HG03064 (cell line): ENCODE results near the gene CFAP54.
"Not testable (repeated sequence)": the region's sequence is repeated elsewhere in the genome, so short reads cannot be mapped to it uniquely, and the experiment has no call there.

Experiments used
- ATAC-seq: cut with Tn5 transposase; IDR thresholded peaks from one replicate; pipeline ENCODE4 v1.9.1; 2021; ENCODE audit warnings: low read depth; ENCODE audit not compliant: unreplicated experiment

Gene CFAP54

DNA sequence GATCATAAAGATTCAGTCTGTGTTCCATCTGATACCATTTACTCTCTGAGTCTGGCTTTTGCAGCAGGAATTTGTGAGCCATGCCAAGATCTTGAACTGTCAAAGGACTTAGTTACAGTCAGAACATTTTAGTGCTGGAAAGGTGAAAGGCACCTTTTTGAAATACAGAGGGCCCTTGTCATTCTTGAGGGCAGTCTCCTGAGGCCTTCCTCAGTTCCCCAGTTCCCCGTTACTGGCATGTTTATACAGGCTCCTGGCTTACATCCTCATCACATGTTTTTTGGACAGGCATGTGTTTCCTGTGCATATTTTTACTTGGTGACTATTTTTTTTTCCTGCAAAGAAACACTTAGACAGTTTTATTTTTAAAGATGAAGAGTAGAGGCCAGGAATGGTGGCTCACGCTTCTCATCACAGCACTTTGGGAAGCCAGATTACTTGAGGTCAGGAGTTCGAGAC, 21.0 kb downstream of the CFAP54 start:
- ATAC-seq = no peak

- ATAC-seq = no peak
Measured at GRCh38 chr12:96513166-96513565, 23.8 kb downstream of the CFAP54 start.

DNA sequence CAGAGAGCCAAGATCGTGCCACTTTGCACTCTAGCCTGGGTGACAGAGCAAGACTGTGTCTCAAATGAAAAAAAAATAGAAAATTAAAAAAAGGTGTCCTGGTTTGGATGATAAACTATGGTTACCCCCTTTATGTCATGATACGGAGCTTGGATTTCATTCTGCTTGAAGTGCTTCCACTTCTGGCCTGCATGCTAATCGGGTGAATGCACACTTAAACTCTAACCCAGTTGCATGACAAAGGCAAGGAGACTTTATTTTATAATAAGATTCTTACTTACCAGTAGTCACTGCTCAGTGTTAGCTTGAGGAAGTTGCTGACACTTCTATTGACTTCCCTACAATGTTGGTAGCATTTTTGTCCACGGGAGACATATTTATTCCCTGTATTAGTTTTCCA, 24.3 kb downstream of the CFAP54 start:
- ATAC-seq = no peak

DNA sequence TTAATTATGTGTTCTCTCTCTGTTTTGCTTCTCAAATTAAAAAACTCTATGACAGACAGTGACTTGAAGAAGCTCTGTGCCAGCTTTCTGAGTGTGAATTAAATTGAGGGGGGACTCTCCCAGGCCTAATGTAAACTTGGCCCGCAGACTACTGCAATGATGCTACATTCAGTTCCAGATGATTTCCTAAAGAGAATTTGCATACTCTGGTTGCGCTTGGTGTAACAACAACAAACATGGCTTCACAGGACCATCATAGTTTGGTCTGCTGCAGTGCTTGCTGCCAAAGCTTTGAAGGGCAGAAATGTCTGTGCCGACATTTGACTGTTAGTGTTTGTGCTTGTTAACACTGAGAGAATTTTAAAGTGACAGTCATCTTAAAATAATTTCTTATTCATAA, 25.0 kb downstream of the CFAP54 start:
- peak; percentile 78 for ATAC-seq

DNA sequence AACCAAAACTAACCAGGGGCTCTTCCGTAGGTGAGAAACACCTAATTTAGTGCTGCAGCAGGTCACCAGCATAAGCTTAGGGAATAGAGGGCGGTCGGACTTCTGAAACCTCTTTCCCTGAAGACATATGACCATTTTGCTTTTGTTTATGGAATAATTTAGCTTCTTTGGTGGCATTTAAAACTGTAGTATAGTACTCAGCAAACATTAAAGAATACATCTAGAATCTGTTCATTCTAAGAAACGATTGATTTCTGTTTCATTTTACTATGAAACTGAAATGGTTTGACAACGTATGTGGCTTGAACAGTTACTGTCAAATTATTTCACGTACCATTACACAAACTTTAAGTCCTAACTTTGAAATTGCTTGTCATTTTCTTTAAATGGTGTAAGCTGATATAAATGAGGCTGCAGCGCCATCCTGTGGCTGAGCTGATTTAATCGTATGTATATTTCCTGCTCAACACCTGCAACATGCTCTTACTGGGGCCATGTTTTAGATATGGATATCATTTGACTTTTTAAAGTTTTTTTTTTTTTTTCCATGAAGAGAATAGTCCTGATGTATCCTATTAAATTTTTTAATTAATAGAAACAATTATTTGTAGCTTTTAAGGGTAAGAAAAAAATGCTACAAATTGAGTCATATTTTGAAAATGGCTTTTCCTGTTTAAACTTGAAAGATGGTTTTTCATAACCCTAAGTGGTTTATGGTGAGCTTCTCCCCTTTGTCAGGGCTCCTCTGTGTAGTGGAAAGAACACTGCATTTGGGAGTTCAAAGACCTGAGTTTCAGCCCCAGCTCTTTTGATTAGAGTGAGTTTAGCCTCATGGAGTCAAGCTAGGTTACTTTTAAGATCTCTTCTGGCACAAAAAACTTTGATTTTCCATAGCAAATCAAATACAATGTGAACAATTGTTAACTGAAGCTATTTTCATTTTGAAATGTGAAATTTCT, 27.4 kb downstream of the CFAP54 start:
- ATAC-seq = peak; percentile 54

DNA sequence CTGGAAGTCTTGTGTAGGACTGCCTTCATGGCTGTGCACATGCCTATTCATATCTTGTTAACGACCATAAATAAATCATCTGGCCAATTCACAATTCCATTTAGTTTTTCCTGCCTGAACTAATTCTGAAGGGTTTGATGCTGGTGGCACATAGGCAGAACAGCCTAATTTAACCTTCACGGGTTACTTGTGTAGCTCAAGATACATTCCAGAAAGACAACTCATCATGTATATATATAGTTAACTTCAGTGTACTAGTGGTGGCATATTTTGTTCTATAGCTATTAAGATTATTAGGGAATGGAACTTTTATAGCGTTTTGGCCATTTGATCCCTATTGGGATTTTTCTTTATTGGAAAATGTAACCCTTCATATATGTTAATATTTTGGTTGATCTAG, 31.4 kb downstream of the CFAP54 start:
- ATAC-seq = no peak

DNA sequence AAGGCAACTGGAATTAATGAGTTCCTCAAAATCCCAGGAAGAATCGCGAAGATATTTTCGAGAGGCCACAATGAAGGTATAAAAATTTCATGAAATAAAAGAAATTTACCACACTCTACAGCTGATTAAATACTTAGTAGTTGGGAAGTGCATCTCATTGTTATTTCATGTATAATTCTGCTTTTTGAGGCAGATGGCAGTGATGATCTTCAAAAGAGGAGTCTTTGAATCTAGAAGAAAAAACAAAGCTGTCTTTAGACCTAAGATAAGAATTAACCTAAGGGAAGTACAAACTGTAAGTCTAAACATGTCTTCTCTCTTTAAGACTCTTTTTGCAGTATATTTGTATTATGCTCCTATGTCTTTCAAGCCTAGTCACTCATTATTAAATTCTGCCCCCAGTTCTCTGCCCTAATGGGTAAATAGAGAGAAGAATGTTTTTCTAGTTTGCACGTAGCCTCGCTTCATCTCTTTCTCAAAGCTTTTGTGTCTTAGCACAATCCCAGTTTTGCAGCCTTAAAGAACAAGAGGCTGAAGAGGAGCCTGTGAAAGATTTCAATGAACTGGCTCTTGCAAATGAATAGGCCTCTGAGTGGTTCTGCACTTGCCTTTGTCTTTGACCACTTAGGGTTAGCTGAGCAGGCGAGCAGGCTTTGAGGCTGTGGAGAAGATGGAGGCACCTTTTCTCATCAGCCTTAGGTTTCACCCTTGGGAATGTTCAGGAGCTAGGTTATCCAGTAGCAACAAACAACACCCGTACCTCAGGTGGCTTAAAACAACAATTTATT, 32.7 kb downstream of the CFAP54 start:
- no peak for ATAC-seq

DNA sequence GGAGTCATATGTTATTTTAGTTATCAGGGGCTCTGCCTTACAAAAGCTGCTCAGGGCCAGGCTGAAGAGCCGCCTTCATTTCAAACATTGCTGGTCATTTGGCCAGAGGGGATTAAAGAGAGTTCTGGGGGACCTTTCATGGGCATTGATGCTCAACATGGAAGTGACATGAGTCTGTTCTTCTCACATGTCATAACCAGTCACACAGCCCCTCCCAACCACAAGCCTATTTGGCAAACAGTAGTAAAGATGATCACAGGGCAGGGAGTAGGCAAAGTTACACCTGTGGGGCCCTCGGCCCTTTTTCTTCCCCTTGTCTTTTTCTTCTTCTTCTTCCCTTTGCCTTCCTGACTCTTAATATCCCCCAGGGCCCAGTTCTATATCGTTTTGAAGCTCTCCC, 33.3 kb downstream of the CFAP54 start:
- ATAC-seq = no peak

DNA sequence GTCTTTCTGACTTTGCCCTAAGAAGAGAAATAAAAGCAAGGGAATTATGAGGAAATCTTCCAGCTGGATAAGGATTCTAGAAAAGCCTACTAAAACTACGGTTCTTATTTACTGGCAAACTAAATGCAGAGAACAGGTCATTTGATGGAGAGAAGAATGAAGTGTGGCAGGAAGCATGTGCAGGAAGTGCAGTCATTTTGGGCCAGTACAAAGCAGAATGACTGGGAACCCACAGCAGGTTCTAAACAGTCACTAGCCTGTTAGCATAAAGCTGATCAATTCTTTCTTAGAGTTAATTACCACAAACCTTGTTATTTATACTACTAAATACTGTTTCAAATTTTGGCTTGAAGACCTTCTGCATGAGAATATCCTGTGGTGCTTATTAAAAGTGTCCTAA, 36.7 kb downstream of the CFAP54 start:
- no peak for ATAC-seq

GRCh38 chr12:96529912-96530311, 40.5 kb downstream of the CFAP54 start:
- no peak for ATAC-seq

- ATAC-seq = no peak
Measured at GRCh38 chr12:96534339-96534738, 45.0 kb downstream of the CFAP54 start.

- no peak for ATAC-seq
Measured at GRCh38 chr12:96548384-96548783, 59.0 kb downstream of the CFAP54 start.

DNA sequence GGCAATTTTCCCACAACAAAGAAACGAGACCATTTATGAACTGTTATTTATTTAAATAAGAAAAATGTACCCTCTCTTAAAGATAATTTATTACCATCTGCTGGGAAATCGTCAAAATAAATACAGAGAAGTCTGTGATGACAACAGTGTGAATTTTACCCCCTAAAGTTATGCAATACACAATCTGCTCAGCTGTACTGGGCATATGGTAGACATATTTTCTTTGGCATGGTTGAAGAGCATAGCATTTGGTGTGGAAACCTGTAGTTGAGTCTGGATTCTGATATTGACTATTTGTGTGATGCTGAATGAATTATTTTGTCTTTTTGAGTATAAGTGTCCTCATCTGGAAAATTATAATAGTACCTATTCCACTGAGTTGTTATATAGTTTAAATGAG, 60.0 kb downstream of the CFAP54 start:
- no peak for ATAC-seq

DNA sequence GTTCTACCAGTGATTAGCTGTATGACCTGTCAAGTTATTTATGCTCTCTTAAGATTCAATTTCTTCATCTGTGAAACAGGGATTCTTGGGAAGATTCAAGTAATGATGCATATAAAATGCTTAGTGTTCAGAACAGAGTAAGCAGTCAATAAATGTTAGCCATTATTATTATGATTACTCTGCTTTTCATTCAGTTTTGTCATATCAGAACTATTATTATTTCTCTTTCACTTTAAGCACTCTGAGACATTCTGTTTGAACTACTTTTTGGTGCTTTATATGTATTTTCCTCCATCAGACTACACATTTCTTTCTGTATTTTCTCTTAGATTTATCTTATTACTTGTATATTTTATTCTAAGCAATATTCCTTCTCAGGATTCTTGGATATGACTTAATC, 81.2 kb downstream of the CFAP54 start:
- ATAC-seq = peak; percentile 31

DNA sequence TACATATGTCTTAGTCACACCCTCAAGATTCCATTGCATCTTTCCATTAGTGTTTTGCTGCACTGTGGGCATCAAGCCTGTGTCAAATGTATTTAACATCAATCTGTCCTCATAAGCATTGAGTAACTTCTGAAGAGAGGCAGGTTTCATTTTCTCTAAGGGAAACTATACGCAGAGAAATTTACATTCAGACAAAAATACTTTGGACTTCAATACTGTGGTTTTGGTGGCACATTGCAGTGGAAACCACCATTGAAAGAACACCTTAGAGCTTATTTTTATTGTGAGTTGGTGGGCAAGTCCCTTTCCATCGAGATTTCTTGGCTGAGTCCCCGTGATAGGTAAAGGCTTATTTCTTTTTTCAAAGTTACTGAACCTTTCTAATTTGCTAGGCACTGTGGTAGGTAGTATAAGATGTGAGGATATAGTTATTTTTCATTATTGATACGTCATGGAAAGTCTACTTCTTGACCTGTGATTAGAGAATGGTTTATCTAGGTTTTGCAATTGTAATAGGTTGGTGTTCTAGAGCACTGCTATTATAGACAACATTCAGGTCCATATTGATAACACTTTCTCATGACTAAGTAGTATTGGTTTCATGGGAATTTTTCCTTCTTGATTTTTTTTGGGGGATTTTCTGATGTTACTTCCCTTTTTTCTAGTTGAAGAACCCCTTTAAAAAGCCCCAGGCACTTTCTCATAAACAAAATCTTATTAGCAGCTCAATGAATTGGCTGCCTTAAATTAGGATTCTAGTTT, 81.9 kb downstream of the CFAP54 start:
- peak; percentile 92 for ATAC-seq

- peak; percentile 99 for ATAC-seq
Measured at GRCh38 chr12:96578526-96579125, 89.2 kb downstream of the CFAP54 start.

DNA sequence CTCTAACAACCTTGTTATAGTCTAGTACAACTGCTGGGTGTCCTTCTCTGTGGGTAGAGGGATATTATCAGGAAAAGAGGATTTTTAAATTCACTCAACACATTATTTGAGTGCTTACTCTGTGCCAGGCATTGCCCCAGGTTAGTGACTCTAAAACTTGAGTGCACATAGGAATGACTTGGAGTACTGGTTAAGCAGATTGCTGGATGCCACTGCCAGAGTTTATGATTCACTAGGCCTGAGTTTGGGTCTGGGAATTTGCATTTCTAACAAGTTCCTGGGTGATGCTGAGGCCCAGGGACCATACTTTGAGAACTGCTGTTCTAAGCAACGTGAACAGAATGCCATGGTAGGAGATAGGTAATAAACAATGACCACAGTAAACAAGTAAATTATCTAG, 96.6 kb downstream of the CFAP54 start:
- no peak for ATAC-seq

GRCh38 chr12:96587691-96588090, 98.3 kb downstream of the CFAP54 start:
- no peak for ATAC-seq

GRCh38 chr12:96590970-96591369, 101.6 kb downstream of the CFAP54 start:
- ATAC-seq = no peak

DNA sequence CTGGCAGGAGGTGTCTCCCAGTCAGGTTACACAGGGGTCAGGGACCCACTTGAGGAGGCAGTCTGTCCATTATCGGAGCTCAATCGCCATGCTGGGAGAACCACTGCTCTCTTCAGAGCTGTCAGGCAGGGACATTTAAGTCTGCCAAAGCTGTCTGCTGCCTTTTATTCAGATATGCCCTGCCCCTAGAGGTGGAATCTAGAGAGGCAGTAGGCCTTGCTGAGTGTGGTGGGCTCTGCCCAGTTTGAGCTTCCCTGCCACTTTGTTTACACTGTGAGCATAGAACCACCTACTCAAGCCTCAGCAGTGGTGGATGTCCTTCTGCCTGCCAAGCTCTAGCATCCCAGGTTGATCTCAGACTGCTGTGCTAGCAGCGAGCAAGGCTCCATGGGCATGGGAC, 115.0 kb downstream of the CFAP54 start:
- not testable (repeated sequence) for ATAC-seq
